Ramos (cell line): ENCODE results near the gene HDAC1.
"Not testable (repeated sequence)": the region's sequence is repeated elsewhere in the genome, so short reads cannot be mapped to it uniquely, and the experiment has no call there.

Experiments
- in situ Hi-C: fragments of 300-500 bp; cut with MboI; formaldehyde crosslinking; loops from one replicate; pipeline ENCODE4 v1.14.3; 2022; ENCODE audit warnings: low sequenced_read_pairs; ENCODE audit not compliant: unreplicated experiment

HDAC1 gene

DNA sequence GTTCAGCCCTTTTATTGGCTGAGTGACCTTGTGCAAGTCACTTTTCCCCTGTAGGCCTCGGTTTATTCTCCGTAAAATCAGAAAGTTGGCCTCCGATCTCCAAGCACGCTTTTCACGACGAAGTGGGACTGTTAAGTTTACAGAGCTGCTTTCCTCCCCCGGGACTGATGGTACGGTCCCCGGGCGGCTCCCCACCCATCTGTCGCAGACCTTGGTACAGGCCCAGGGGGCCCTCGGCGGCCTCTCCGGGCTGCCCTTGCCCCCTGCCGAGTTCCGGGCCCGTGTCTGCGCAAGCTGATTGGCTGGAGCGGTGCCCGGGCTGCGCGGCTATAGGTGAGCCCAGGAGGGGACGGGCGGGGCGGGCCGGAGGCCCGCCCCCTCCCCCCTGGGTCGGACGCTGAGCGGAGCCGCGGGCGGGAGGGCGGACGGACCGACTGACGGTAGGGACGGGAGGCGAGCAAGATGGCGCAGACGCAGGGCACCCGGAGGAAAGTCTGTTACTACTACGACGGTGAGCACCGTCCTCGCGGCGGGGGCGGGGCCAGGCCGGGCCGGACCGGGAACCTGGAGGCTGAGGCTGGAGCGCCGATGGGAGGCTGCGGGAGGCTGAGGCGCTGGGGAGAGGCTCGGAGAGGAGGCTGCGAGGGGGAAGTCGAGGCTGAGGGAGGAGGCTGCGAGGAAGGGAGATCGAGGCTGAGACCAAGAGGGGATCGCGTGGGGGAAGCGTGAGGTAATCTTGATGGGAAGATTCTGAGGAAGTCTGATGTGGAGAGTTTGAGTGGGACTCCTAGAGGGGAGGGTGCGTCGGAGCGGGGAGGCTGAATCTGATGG, at the start of gene HDAC1:
Gene HDAC1, plus strand, starts transcription at position 376 of the 831 bp plus-strand sequence. Its CDS starts 87 bp downstream, at position 463.
- in situ Hi-C loops = no loop called here

GRCh38 chr1:32242341-32242851, 49.5 kb upstream of the HDAC1 start:
- in situ Hi-C loops = no loop called here

DNA sequence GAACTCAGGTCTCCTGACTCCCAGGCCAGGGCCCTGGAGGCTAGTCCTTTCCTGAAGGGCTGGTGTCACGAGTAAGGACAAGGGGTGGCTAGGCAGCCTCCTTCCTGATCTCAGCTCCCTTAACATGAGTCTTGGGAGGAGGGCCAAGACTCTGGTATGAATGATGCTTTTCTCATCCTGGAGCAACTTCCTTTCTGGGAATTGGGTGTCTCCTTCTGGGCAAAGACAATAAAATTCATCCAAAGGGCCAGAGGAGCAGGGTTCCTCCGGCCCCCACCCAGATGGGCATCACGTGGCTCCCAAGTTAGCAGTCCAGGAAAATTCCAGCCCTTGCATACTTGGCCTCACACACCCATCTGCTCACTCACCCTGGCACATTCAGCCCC, 45.0 kb upstream of the HDAC1 start, which contains the start of gene FAM167B:
Gene FAM167B, plus strand, starts transcription at position 335 of the 386 bp plus-strand sequence. CDS start 200 bp downstream, outside the sequence.
- in situ Hi-C loops = no loop called here

GRCh38 chr1:32247452-32247851, 44.4 kb upstream of the HDAC1 start:
- in situ Hi-C loops = no loop called here

GRCh38 chr1:32247983-32248889, 43.6 kb upstream of the HDAC1 start:
- in situ Hi-C loops = no loop called here

DNA sequence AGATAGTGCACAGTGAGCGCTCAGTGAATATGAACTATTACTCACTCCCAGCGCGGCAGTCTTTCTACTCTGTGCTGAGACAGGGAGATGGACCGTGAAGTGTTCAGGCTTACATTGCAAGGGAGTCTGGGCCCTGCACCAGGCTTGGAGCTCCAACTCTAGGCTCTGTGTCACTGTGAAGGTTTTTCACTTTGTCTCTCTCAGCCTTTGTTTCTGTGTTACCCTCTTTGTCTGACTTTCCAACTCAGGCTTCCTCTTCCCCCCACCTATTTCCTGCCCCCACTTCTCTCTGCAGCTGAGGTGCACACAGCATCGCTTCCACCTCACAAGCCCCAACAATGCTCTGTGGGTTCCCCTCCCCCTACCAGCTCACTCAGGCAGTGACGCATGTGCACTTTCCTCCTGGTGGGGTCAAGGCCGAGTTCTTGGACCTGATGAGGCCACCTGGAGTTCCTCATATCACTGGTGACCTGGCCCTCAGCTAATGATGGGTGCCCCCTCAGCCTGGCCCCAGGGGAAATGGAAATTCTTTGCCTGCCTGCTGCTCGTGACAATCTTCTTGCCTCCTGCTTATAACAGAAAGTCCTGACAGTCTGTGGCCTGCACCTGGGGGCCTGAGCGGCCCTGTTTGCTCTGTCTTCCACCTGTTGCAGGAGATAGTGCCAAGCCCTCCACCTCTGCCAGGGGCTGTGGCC, 41.9 kb upstream of the HDAC1 start:
- in situ Hi-C loops = no loop called here

DNA sequence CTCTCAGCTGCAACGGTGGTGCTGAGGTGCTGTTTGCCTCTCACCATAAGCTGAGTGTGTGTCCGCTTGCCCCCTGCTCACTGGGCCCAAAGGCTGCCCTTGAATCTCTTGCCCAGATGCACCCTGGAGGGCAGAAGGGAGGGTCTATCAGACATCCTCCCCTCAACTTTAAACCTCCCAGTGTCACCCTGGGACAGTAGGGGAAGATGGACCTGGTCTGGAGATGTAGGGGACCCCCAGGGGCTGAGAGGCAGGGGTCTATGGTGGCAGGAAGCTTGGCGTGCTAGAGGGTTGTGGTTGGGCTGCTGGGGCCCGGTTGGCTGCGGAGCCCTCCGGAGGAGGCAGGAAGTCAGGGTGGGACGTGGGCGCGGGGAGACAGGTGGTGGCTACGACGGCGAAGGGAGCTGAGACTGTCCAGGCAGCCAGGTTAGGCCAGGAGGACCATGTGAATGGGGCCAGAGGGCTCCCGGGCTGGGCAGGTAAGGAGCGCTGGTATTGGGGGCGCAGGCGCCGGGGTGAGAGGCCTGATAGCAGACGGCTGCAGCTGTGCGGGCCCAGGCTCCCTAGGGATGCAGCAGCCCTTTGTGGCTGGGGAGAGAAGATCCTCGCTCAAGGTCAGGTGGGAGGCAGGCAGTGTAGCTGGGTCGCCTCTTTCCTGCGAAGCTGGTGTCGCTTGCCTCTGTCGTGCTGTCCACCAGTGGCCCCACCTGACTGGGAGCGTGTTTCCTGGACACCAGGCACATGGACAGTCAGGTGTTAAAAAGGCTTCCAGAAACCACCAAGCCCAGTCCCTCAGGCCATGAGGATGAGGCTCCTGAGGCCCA, 40.8 kb upstream of the HDAC1 start, which contains the start of gene LCK:
Gene LCK, plus strand, starts transcription at position 373 of the 824 bp plus-strand sequence. CDS start 23,065 bp downstream, outside the sequence.
- in situ Hi-C loops = no loop called here

DNA sequence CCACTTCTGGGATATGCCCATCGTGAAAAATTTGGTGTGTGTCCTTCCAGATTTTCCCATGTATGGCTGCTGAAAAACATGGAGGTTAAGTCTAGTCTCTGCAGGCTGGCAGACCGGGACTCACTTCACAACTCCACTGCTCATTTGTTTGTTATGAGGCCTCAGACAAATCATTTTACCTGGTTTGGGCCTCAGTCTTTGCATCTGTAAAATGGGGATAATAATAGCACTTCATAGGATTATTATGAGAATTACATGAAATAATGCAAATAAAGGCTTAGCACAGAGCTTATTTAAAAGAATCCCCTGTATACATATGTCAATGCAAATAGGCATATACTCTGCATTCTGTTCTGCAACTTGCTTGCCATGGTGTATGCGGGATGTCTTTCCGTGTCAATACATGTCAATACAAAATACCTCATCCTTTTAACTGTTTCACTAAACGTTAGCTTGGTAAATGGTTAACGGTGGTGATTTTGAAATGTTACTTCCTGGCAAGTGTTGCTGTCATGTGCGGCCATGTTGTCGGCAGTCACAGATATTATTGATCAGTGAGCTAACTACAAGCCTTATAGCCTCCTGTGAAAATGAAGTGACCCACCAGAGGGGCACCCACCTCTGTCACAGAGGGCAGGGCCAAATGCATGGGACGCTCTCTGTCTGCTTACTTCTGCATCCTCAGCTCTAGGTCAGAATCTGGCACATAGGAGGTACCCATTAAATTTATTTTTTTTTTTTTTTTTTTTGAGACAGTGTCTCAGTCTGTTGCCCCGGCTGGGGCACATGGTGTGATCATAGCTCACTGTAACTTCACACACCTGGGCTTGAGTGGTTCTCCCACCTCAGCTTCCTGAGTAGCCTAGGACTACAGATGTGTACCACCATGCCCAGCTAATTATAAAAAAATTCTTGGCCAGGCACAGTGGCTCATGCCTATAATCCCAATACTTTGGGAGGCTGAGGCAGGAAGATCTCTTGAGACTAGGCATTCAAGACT, 36.5 kb upstream of the HDAC1 start:
- in situ Hi-C loops = no loop called here

- in situ Hi-C loops = no loop called here
Measured at GRCh38 chr1:32256473-32257226, 35.2 kb upstream of the HDAC1 start.

- in situ Hi-C loops = no loop called here
Measured at GRCh38 chr1:32257227-32257508, 34.7 kb upstream of the HDAC1 start.

DNA sequence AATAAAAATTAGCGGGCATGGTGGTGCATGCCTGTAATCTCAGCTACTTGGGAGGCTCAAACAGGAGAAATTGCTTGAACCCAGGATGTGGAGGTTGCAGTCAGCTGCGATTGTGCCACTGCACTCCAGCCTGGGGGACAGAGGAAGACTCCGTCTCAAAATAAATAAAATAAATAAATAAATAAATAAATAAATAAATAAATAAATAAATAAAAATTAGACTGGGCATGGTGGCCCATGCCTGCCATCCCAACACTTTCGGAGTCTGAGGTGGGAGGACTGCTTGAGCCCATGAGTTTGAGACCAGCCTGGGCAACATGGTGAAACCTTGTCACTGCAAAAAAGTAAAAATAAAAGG, 28.7 kb upstream of the HDAC1 start:
- in situ Hi-C loops = not testable (repeated sequence)

DNA sequence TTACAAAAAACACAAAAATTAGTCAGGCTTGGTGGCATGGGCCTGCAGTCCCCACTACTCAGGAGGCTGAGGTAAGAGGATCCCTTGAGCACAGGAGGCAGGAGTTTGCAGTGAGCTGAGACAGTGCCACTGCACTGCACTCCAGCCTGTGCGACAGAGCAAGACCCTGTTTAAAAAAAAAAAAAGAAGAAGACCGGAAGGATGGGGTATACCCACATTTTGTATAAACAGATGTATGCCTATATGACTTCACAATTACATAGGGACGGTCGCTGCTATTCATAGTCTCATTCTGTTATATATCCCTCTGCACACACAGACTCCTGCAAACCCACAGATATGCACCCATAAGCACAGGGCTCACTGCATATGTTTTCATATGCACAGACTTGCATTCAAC, 28.1 kb upstream of the HDAC1 start:
- in situ Hi-C loops = no loop called here

DNA sequence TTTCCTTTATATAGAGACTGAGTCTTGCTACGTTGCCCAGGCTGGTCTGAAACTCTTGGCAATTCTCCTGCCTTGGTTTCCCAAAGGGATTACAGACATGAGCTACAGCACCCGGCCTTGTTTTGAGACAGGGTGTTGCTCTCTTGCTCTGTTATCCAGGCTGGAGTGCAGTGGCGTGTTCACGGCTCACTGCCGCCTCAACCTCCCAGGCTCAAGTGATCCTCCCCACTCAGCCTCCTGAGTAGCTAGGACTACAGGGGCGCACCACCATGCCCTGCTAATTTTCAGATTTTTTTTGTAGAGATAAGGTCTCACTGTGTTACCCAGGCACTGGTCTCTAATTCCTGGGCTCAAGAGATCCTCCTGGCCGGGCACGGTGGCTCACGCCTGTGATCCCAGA, 26.0 kb upstream of the HDAC1 start:
- in situ Hi-C loops = no loop called here

- in situ Hi-C loops = no loop called here
Measured at GRCh38 chr1:32266921-32267591, 24.8 kb upstream of the HDAC1 start.

GRCh38 chr1:32269744-32270143, 22.1 kb upstream of the HDAC1 start:
- in situ Hi-C loops = no loop called here

DNA sequence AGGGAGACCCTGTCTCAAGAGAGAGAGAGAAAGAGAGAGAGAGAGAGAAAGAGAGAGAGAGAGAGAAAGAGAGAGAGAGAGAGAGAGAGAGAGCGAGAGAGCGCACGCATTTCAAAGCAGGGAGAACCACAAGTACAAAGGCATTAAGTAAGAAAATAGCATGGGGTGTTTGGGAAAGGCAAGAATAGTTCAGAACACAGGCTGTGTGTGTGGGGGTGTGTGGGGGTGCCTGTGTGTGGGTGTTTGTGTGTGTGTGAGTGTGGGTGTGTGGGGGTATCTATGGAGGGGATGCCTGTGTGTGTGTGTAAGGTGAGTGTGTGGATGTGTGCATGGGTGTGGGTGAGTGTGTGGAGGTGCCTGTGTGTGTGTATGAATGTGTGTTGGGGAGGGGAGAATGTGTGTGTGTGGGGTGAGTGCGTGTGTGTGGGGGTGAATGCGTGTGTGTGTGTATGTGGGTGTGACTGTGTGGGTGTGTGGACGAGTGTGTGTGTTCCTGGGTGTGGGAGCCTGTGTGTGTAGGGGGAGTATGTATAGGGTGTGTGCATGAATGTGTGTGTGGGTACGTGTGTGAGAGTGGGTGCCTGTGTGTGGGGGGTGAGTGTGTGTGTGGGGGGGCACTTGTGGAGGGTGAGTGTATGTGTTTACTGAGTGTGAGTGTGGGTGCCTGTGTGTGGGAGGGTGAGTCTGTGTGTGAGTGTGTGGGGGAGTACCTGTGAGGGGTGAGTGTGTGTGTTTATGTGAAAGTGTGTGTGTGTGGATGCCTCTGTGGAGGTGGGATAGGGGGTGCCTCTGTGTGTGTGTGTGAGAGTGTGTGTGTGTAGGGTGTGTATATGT, 19.1 kb upstream of the HDAC1 start:
- in situ Hi-C loops = no loop called here
